Ecto neural progenitor cell (in vitro differentiated cells): ENCODE measurements around the gene HDAC1.
"Not testable (repeated sequence)": the region's sequence is repeated elsewhere in the genome, so short reads cannot be mapped to it uniquely, and the experiment has no call there.

ENCODE experiments used
- DNase-seq: peaks from one replicate; pipeline ENCODE4 v3.0.0-alpha.2; 2018; ENCODE audit warnings: low spot score

HDAC1 gene

GRCh38 chr1:32274646-32275340 is 17.1 kb upstream of the HDAC1 start:
- DNase-seq = no peak

DNA sequence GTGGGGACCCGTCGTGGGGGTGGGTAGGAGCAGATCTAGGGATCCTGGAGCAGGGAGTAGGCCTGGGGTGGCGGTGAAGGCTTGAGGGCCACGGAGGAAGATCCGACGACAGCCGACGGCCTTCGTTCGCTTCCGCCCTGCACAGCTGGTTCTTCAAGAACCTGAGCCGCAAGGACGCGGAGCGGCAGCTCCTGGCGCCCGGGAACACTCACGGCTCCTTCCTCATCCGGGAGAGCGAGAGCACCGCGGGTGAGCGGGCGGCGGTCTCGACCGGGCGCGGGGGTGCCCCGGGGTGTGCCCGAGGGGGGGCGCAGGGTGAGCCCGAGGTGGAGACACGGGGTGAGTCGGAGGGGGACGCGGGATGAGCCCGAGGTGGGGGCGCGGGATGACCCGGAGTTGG is 16.5 kb upstream of the HDAC1 start:
- no peak for DNase-seq

- DNase-seq = no peak
Observed at GRCh38 chr1:32276032-32276782, 15.7 kb upstream of the HDAC1 start.

DNA sequence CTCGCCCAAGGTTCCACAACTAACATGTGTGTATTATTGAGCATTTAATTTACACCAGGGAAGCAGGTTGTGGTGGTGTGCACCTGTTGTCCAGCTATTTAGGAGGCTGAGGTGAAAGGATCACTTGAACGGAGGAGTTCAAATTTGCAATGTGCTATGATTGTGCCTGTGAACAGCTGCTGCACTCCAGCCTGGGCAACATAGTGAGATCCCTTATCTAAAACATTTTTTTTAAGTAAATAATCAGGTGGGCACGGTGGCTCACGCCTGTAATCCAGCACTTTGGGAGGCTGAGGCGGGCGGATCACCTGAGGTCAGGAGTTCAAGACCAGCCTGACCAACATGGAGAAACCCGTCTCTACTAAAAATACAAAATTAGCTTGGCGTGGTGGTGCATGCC is 7.1 kb upstream of the HDAC1 start:
- not testable (repeated sequence) for DNase-seq

GRCh38 chr1:32285658-32286057 is 6.2 kb upstream of the HDAC1 start:
- no peak for DNase-seq

GRCh38 chr1:32286763-32287162 is 5.1 kb upstream of the HDAC1 start:
- no peak for DNase-seq

DNA sequence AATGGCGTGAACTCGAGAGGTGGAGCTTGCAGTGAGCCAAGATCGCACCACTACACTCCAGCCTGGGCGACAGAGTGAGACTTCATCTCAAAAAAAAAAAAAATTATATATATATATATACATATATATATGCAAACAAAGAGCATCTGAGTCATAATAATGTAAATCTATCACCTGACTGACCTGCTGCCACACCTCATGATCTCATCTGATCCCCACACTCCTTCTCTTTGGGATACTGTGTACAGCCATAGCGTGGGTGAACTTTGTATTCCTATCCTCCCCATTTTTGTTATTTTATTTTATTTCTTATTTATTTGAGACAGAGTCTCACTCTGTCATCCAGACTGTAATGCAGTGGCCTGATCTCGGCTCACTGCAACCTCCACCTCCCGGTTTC is 2.6 kb upstream of the HDAC1 start:
- DNase-seq = no peak

- no peak for DNase-seq
Observed at GRCh38 chr1:32291145-32291707, 657 bp upstream of the HDAC1 start.

DNA sequence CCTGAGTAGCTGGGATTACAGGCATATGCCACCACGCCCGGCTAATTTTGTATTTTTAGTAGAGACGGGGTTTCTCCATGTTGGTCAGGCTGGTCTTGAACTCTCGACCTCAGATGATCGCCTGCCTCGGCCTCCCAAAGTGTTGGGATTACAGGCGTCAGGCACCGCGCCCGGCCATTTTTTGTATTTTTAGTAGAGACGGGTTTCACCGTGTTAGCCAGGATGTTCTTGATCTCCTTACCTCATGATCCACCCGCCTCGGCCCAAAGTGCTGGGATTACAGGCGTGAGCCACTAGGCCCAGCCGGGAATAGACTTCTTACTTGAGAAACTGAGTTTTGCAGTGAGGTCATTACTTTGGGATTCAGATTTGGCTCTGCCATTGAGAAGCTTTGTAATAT is 6.3 kb downstream of the HDAC1 start:
- DNase-seq = not testable (repeated sequence)

- no peak for DNase-seq
Observed at GRCh38 chr1:32299327-32299726, 7.4 kb downstream of the HDAC1 start.

DNA sequence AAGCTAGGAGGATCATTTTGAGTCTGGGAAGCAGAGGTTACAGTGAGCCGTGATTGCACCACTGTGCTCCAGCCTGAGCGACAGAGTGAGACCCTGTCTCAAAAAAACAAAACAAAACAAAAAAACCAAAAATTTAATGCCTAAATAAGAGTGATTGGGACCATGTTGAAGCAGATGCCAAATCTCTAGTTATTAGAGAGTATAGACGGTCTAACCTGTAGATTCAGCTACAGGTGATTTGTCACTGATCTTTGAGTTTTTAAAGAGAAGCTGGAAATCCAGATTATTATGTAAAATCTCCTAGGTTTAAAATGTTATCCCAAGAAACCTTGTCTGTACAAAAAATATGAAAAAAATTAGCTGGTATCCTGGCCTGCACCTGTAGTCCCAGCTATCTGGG is 11.5 kb downstream of the HDAC1 start:
- DNase-seq = no peak

GRCh38 chr1:32303997-32304622 is 12.2 kb downstream of the HDAC1 start:
- no peak for DNase-seq

- DNase-seq = no peak
Observed at GRCh38 chr1:32305310-32305709, 13.4 kb downstream of the HDAC1 start.

- DNase-seq = no peak
Observed at GRCh38 chr1:32307324-32307723, 15.4 kb downstream of the HDAC1 start.

- DNase-seq = no peak
Observed at GRCh38 chr1:32309960-32310359, 18.1 kb downstream of the HDAC1 start.

DNA sequence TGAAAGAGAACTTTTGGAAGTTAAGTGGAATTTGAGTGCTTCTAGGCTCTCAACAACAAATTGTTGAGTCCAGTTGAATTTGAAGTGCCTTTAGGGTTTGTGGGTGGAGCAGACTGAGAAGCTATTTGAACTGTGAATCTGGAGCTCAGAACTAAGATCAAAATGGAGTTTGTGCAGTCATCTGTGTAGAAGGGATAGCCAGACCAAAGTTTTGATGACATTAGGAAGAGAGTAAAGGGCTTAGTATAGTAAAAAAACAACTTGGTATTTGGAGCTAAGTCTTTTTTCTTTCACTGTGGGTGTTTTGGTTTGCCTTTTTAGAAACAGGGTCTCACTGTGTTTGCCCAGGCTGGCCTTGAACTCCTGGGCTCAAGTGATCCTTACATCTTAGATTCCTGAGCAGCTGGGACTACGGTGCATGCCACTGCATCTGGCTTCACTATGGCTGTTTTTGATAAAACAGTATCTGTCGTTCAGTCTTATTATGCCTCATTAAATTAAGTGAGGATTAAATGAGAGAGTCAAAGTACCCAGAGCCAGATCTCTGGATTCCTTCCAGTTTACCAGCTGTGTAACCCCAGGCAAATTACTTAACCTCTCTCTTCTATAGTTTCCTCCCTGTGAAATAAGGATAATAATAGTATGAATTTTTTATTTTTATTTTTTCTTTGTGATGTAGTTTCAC is 20.0 kb downstream of the HDAC1 start:
- no peak for DNase-seq

GRCh38 chr1:32316903-32317277 is 25.0 kb downstream of the HDAC1 start:
- DNase-seq = no peak

DNA sequence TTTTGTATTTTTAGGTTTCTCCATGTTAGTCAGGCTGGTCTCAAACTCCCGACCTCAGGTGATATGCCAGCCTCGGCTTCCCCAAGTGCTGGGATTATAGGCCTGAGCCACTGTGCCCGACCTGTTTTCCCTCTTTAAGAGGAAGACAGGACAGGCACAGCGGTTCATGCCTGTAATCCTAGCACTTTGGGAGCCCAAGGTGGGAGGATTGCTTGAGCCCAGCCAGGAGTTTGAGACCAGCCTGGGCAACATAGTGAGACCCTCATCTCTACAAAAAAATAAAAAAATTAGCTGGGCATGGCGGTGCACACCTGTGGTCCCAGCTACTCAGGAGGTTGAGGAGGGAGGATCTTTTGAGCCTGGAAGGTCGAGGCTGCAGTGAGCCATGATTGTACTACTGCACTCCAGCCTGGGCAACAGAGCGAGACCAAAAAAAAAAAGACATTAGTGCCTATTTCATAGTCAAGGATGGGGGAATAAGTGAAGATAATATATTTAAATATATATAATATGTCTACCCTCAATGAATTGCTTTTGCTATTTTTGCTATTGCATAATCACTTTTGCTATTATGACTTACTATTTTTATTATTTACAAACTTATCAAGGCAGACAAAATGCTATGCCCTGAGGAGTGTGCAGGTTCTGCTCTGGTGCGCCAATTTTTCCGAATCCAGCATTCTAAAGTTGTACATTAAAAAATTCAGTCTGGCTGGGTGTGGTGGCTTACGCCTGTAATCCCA is 26.4 kb downstream of the HDAC1 start:
- DNase-seq = no peak

DNA sequence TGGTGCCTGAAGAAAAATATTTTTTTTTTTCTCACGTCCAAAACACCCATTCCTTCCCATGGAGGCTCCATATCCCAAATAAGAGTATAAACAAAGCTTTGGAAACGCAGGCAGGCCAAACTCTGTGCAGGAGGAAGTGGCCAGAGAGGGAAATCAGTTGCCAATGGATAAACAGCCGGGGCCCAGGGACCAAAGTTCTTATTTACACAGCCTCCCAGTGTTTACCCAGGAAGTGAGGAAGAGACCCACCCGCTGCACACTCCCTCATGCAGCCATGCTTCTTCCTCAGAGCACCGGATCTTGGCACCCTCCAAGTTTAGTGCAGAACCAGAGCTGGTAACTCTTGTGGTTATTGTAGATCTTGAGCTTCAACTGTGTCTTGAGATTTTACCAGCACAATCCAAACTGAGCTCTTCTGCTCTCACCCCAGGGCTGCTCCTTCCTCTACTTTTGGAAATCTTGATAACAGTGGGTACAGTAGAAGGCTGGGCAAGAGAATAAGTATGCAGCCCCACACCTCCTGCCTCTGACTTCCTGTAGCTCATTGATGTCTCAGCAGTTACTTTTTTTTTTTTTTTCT is 29.9 kb downstream of the HDAC1 start:
- no peak for DNase-seq

DNA sequence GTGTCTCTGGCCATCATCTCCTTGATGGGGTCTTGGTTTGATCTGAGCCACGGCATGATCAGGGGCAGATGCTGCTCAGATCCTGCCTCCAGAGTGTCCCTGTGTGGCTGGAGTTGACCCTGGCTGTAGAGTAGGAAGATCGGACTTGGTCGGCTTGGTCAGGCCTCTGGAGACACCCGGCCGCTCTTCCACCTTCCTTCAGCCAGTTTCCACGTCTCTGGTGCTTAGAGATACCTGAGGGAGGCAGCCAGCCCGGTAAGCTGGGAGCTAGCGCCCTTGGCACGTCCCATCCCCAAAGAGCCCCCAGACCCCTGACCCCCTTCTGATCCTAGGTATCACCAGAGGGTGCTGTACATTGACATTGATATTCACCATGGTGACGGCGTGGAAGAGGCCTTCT is 35.3 kb downstream of the HDAC1 start:
- no peak for DNase-seq

- DNase-seq = no peak
Observed at GRCh38 chr1:32329931-32330466, 38.1 kb downstream of the HDAC1 start.
